A673 (cell line): Measurements from ENCODE around the gene ARHGEF28. TPM values are rescaled to one million over a fixed set of nuclear protein-coding genes. Genes with fewer than 3 reads are reported as not detected.

Experiments used
- BruUV-seq: library from RNA; stranded (reverse); fragments of 400-500 nt; replicated peaks from 2 replicates; lab custom pipeline; 2021; lab: Mats Ljungman, UMichigan
- CTCF ChIA-PET: fragments of 300-600 bp; sonication (Branson Sonifier 250); formaldehyde crosslinking; loops from one replicate; lab custom pipeline; 2022; ENCODE audit warnings: antibody characterized with exemption; lab: Charles Lee
- POLR2A ChIA-PET: fragments of 300-600 bp; sonication (Branson Sonifier 250); formaldehyde crosslinking; loops from one replicate; lab custom pipeline; 2022; ENCODE audit warnings: antibody characterized with exemption; ENCODE audit not compliant: low non-redundant PET; lab: Charles Lee
- DNase-seq: peaks from one replicate; pipeline ENCODE4 v3.0.0-alpha.2; 2015; ENCODE audit warnings: low spot score
- H3K27ac ChIP-seq: fragments of 200-600 bp; sonication (generic); 2 replicates; pipeline ENCODE4 v1.5.1; 2016; ENCODE audit warnings: mixed run types, low read depth, mild to moderate bottlenecking, mixed read lengths, antibody characterized with exemption, low read length; ENCODE audit not compliant: poor library complexity, severe bottlenecking
- H3K27me3 ChIP-seq: fragments of 200-600 bp; sonication (generic); replicated peaks from 2 replicates; pipeline ENCODE4 v1.6.1; 2017; ENCODE audit warnings: mixed run types, low read depth, mild to moderate bottlenecking, mixed read lengths, antibody characterized with exemption, low read length; ENCODE audit not compliant: insufficient read depth, poor library complexity
- H3K36me3 ChIP-seq: fragments of 200-600 bp; sonication (generic); 2 replicates; pipeline ENCODE4 v1.6.1; 2016; ENCODE audit warnings: mixed run types, mild to moderate bottlenecking, mixed read lengths, antibody characterized with exemption, low read length; ENCODE audit not compliant: insufficient read depth, poor library complexity, severe bottlenecking
- H3K4me1 ChIP-seq: fragments of 200-600 bp; sonication (generic); 2 replicates; pipeline ENCODE4 v1.6.1; 2017; ENCODE audit warnings: mixed run types, mild to moderate bottlenecking, mixed read lengths, antibody characterized with exemption, low read length; ENCODE audit not compliant: insufficient read depth, poor library complexity, severe bottlenecking
- H3K4me3 ChIP-seq: fragments of 200-600 bp; sonication (generic); 2 replicates; pipeline ENCODE4 v1.5.1; 2016; ENCODE audit warnings: low read depth, mixed run types, mild to moderate bottlenecking, mixed read lengths, low read length; ENCODE audit not compliant: poor library complexity, severe bottlenecking
- H3K9me3 ChIP-seq: fragments of 200-600 bp; sonication (generic); 2 replicates; pipeline ENCODE4 v1.6.1; 2016; ENCODE audit warnings: mixed run types, low read depth, mild to moderate bottlenecking, mixed read lengths, antibody characterized with exemption, low read length; ENCODE audit not compliant: poor library complexity, severe bottlenecking
- CTCF ChIP-seq: fragments of 300-800, 200-600 bp; sonication (generic); conservative IDR thresholded peaks from 2 replicates; pipeline ENCODE4 v1.5.1; 2017; ENCODE audit warnings: low read depth, mild to moderate bottlenecking, antibody characterized with exemption, low read length, moderate library complexity, mixed read lengths
- EZH2 ChIP-seq: fragments of 200-600 bp; sonication (generic); IDR thresholded peaks from 2 replicates; pipeline ENCODE4 v1.6.1; 2017; ENCODE audit warnings: borderline replicate concordance, low read depth, mild to moderate bottlenecking, mixed read lengths, antibody characterized with exemption, low read length; ENCODE audit not compliant: poor library complexity, severe bottlenecking
- intact Hi-C: fragments of 100-400 bp; cut with micrococcal nuclease; formaldehyde crosslinking; loops from one replicate; pipeline ENCODE4 v1.10.0; 2022; ENCODE audit not compliant: unreplicated experiment
- total RNA-seq: library from RNA; stranded (reverse); gene quantifications from 2 replicates; pipeline ENCODE4 v1.2.3, GENCODE V29; 2021

Gene ARHGEF28
- total RNA-seq, 1 experiment from 2014 or later: 3.4 TPM

GRCh38 chr5:73701566-73701965 lies 75.6 kb downstream of the ARHGEF28 start:
- Histone ChIP-seq H3K4me1 (no peaks in the 10 kb centered on the region), H3K4me3 (no peak overlapping the region), H3K27ac (no peak overlapping the region), H3K9me3 (no peaks in the 10 kb centered on the region), H3K36me3 (no peaks in the 10 kb centered on the region), H3K27me3 (no peaks in the 10 kb centered on the region)
- intact Hi-C loops: no loop called here
- BruUV-seq: no TSS peak
- ChIA-PET POLR2A (no interaction called here), CTCF (no interaction called here)
- DNase-seq: no peak
- TF ChIP-seq EZH2 (no peak), CTCF (no peak)

GRCh38 chr5:73702534-73702933 lies 76.5 kb downstream of the ARHGEF28 start:
- TF ChIP-seq EZH2: no peak
- no peak for TF ChIP-seq CTCF
- intact Hi-C loops: no loop called here
- no peak for DNase-seq
- BruUV-seq: no TSS peak
- H3K9me3 ChIP-seq: no peaks in the 10 kb centered on the region
- ChIA-PET POLR2A (no interaction called here), CTCF (no interaction called here)
- H3K36me3 ChIP-seq: no peaks in the 10 kb centered on the region
- H3K4me1 ChIP-seq: no peaks in the 10 kb centered on the region
- H3K4me3 ChIP-seq: no peak overlapping the region
- H3K27ac ChIP-seq: no peak overlapping the region
- H3K27me3 ChIP-seq: no peaks in the 10 kb centered on the region

- ChIA-PET CTCF (no interaction called here), POLR2A (no interaction called here)
- TF ChIP-seq EZH2: no peak
- TF ChIP-seq CTCF: no peak
- Histone ChIP-seq H3K9me3 (no peaks in the 10 kb centered on the region), H3K4me3 (no peak overlapping the region), H3K4me1 (no peaks in the 10 kb centered on the region), H3K27ac (no peak overlapping the region), H3K36me3 (no peaks in the 10 kb centered on the region), H3K27me3 (no peaks in the 10 kb centered on the region)
- intact Hi-C loops: no loop called here
- no peak for DNase-seq
- no TSS peak for BruUV-seq
Measured at GRCh38 chr5:73702951-73703350, 77.0 kb downstream of the ARHGEF28 start.
